Astrocyte (in vitro differentiated cells and primary cell): ENCODE measurements around the gene SLC9A9. TPM values are rescaled to one million over a fixed set of nuclear protein-coding genes. Genes with fewer than 3 reads are reported as not detected.

Experiments
- DNase-seq: peaks from one replicate; pipeline ENCODE4 v3.0.0-alpha.2; 2010; ENCODE audit warnings: low read depth
- FAIRE-seq: peaks from 2 replicates; lab custom pipeline; 2011; peaks lifted over from hg19 to GRCh38; lab: Jason Lieb, UNC
- H2AFZ ChIP-seq: 2 replicates; pipeline ENCODE4 v1.6.0; 2012; ENCODE audit warnings: low read depth, low read length, inconsistent platforms
- H3K27ac ChIP-seq: 2 replicates; pipeline ENCODE4 v1.5.1; 2011; ENCODE audit warnings: low read depth, low read length, inconsistent platforms
- H3K27me3 ChIP-seq: 2 replicates; pipeline ENCODE4 v1.6.0; 2011; ENCODE audit warnings: low read length, inconsistent platforms; ENCODE audit not compliant: insufficient read depth
- H3K36me3 ChIP-seq: 2 replicates; pipeline ENCODE4 v1.5.1; 2011; ENCODE audit warnings: low read length, inconsistent platforms; ENCODE audit not compliant: insufficient read depth
- H3K4me1 ChIP-seq: 2 replicates; pipeline ENCODE4 v1.5.1; 2011; ENCODE audit warnings: low read length, inconsistent platforms; ENCODE audit not compliant: insufficient read depth
- H3K4me2 ChIP-seq: 2 replicates; pipeline ENCODE4 v1.6.0; 2012; ENCODE audit warnings: low read length, inconsistent platforms
- H3K4me3 ChIP-seq: 2 replicates; pipeline ENCODE4 v1.5.1; 2011; ENCODE audit warnings: low read depth, mild to moderate bottlenecking, low read length, inconsistent platforms; ENCODE audit not compliant: insufficient read depth
- H3K79me2 ChIP-seq: 2 replicates; pipeline ENCODE4 v1.6.0; 2012; ENCODE audit warnings: mild to moderate bottlenecking, low read length, inconsistent platforms; ENCODE audit not compliant: insufficient read depth
- H3K9ac ChIP-seq: 2 replicates; pipeline ENCODE4 v1.6.0; 2012; ENCODE audit warnings: mild to moderate bottlenecking, low read length, inconsistent platforms
- H3K9me3 ChIP-seq: 2 replicates; pipeline ENCODE4 v1.5.1; 2012; ENCODE audit warnings: low read depth, mild to moderate bottlenecking, low read length, inconsistent platforms; ENCODE audit not compliant: insufficient read depth
- H4K20me1 ChIP-seq: 2 replicates; pipeline ENCODE4 v1.6.0; 2012; ENCODE audit warnings: low read length, inconsistent platforms; ENCODE audit not compliant: insufficient read depth
- H3K27ac Mint-ChIP-seq: one replicate; pipeline ENCODE4 v1.8.0; 2021; ENCODE audit warnings: mild to moderate bottlenecking, mixed read lengths; ENCODE audit not compliant: unreplicated experiment
- H3K27me3 Mint-ChIP-seq: one replicate; pipeline ENCODE4 v1.8.0; 2021; ENCODE audit warnings: low read depth, mixed read lengths; ENCODE audit not compliant: unreplicated experiment
- H3K36me3 Mint-ChIP-seq: one replicate; pipeline ENCODE4 v1.8.0; 2021; ENCODE audit warnings: low read depth, mixed read lengths; ENCODE audit not compliant: unreplicated experiment
- H3K4me1 Mint-ChIP-seq: one replicate; pipeline ENCODE4 v1.8.0; 2021; ENCODE audit warnings: low read depth, mixed read lengths; ENCODE audit not compliant: unreplicated experiment
- H3K4me3 Mint-ChIP-seq: one replicate; pipeline ENCODE4 v1.8.0; 2021; ENCODE audit warnings: mild to moderate bottlenecking, moderate library complexity, mixed read lengths; ENCODE audit not compliant: unreplicated experiment
- H3K9me3 Mint-ChIP-seq: one replicate; pipeline ENCODE4 v1.8.0; 2021; ENCODE audit warnings: mild to moderate bottlenecking, mixed read lengths; ENCODE audit not compliant: unreplicated experiment
- EZH2 ChIP-seq: IDR thresholded peaks from 2 replicates; pipeline ENCODE4 v1.6.1; 2012; ENCODE audit warnings: mild to moderate bottlenecking, low read length, inconsistent platforms; ENCODE audit not compliant: insufficient read depth
- total RNA-seq: library from RNA; stranded (reverse); gene quantifications from 2 replicates; pipeline ENCODE4 v1.2.1, GENCODE V29; 2021
- TF ChIP-seq, protein P1 (sequence below): IDR thresholded peaks from 2 replicates; pipeline ENCODE4 v1.5.1; 2011; ENCODE audit warnings: low read depth, mild to moderate bottlenecking, inconsistent platforms, low read length, moderate library complexity; ENCODE audit not compliant: insufficient read depth

Gene SLC9A9
- total RNA-seq, 1 donor from 2014 or later = 1.5 TPM

GRCh38 chr3:143314251-143315093 is 533.8 kb downstream of the SLC9A9 start:
- Histone ChIP-seq H4K20me1 (no peaks in the 10 kb centered on the region), H3K27me3 (peaks cover 2% of the 10 kb centered on the region), H3K4me3 (no peak overlapping the region), H3K27ac (no peak overlapping the region), H3K79me2 (no peaks in the 10 kb centered on the region), H3K9me3 (no peaks in the 10 kb centered on the region), H3K36me3 (no peaks in the 10 kb centered on the region), H3K4me2 (no peak overlapping the region), H3K4me1 (no peaks in the 10 kb centered on the region), H3K9ac (no peak overlapping the region), H2AFZ (no peak overlapping the region)
- H3K4me1 Mint-ChIP-seq = peaks cover 2% of the 10 kb centered on the region
- H3K27me3 Mint-ChIP-seq = peaks cover 28% of the 10 kb centered on the region
- TF ChIP-seq, protein P1, sequence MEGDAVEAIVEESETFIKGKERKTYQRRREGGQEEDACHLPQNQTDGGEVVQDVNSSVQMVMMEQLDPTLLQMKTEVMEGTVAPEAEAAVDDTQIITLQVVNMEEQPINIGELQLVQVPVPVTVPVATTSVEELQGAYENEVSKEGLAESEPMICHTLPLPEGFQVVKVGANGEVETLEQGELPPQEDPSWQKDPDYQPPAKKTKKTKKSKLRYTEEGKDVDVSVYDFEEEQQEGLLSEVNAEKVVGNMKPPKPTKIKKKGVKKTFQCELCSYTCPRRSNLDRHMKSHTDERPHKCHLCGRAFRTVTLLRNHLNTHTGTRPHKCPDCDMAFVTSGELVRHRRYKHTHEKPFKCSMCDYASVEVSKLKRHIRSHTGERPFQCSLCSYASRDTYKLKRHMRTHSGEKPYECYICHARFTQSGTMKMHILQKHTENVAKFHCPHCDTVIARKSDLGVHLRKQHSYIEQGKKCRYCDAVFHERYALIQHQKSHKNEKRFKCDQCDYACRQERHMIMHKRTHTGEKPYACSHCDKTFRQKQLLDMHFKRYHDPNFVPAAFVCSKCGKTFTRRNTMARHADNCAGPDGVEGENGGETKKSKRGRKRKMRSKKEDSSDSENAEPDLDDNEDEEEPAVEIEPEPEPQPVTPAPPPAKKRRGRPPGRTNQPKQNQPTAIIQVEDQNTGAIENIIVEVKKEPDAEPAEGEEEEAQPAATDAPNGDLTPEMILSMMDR = no peak
- no peak for TF ChIP-seq EZH2
- peaks cover 3% of the 10 kb centered on the region for H3K9me3 Mint-ChIP-seq
- DNase-seq = no peak
- no peak overlapping the region for H3K4me3 Mint-ChIP-seq
- H3K27ac Mint-ChIP-seq = no peak overlapping the region
- no peak for FAIRE-seq
- H3K36me3 Mint-ChIP-seq = no peaks in the 10 kb centered on the region

- Histone ChIP-seq H3K4me3 (no peak overlapping the region), H3K4me2 (no peak overlapping the region), H2AFZ (no peak overlapping the region), H3K79me2 (no peaks in the 10 kb centered on the region), H3K9me3 (no peaks in the 10 kb centered on the region), H3K9ac (no peak overlapping the region), H3K36me3 (no peaks in the 10 kb centered on the region), H3K4me1 (no peaks in the 10 kb centered on the region), H3K27ac (no peak overlapping the region), H4K20me1 (no peaks in the 10 kb centered on the region), H3K27me3 (peaks cover 2% of the 10 kb centered on the region)
- Mint-ChIP-seq H3K9me3 (peaks cover 3% of the 10 kb centered on the region), H3K4me3 (no peak overlapping the region), H3K27ac (no peak overlapping the region), H3K27me3 (peaks cover 30% of the 10 kb centered on the region), H3K4me1 (peaks cover 2% of the 10 kb centered on the region), H3K36me3 (no peaks in the 10 kb centered on the region)
- TF ChIP-seq, protein P1 = no peak
- TF ChIP-seq EZH2 = no peak
- DNase-seq (no peak), FAIRE-seq (no peak)
Measured at GRCh38 chr3:143313893-143314188, 534.4 kb downstream of the SLC9A9 start.
